Transverse colon (tissue), 4 donors: ENCODE data around the gene FLYWCH1. TPM values are rescaled to one million over a fixed set of nuclear protein-coding genes. Genes with fewer than 3 reads are reported as not detected.

Source experiments
- DNase-seq: peaks from one replicate; pipeline ENCODE4 v3.0.0-alpha.2; 2019
- H3K27ac ChIP-seq, 4 donors: fragments of 200-600 bp; sonication (generic); 2 replicates each; pipeline ENCODE4 v1.5.1; 2016 to 2018; ENCODE audit warnings: inconsistent platforms in 4 of 4
- H3K27me3 ChIP-seq: fragments of 200-600 bp; sonication (generic); 2 replicates; pipeline ENCODE4 v1.5.1; 2017; ENCODE audit warnings: inconsistent platforms
- H3K36me3 ChIP-seq, 4 donors: fragments of 200-600 bp; sonication (generic); 2 replicates each; pipeline ENCODE4 v1.5.1; 2017 to 2019; ENCODE audit warnings: inconsistent platforms in 4 of 4
- H3K4me1 ChIP-seq, 4 donors: fragments of 200-600 bp; sonication (generic); 2 replicates each; pipeline ENCODE4 v1.5.1; 2017 to 2020; ENCODE audit warnings: inconsistent platforms in 4 of 4
- H3K4me3 ChIP-seq, 4 donors: fragments of 200-600 bp; sonication (generic); 1 replicate in 1 of 4; 2 replicates in 3 of 4; pipeline versions ENCODE4 v1.5.1 to v1.6.1; 2017 to 2019; ENCODE audit warnings: inconsistent platforms in 4 of 4
- H3K9me3 ChIP-seq, 2 donors: fragments of 200-600 bp; sonication (generic); 2 replicates each; pipeline ENCODE4 v1.5.1; 2017 to 2019; ENCODE audit warnings: inconsistent platforms in 2 of 2
- CTCF ChIP-seq, 5 experiments: fragments of 200-600 bp in 3 of 5; fragments of 450-650 bp in 2 of 5; sonication (generic) in 3 of 5; IDR thresholded peaks; 1 replicate in 2 of 5; 2 replicates in 3 of 5; pipeline ENCODE4 v1.5.1; 2016 to 2017; ENCODE audit warnings: antibody characterized with exemption in 5 of 5, inconsistent platforms in 3 of 5, mild to moderate bottlenecking in 2 of 5, moderate library complexity in 1 of 5
- EP300 ChIP-seq: sonication (generic); formaldehyde crosslinking; IDR thresholded peaks from one replicate; pipeline ENCODE4 v1.6.1; 2017; ENCODE audit warnings: antibody characterized with exemption, low read depth
- POLR2A ChIP-seq: fragments of 450-650 bp; IDR thresholded peaks from one replicate; pipeline ENCODE4 v1.6.1; 2016; ENCODE audit warnings: antibody characterized with exemption, mild to moderate bottlenecking, moderate library complexity
- POLR2AphosphoS5 ChIP-seq, 3 donors: sonication (generic); formaldehyde crosslinking; IDR thresholded peaks; one replicate each; pipeline ENCODE4 v1.6.1; 2016; ENCODE audit warnings: antibody characterized with exemption in 3 of 3
- WGBS, 2 donors: methylation state at CpG; one replicate each; pipeline ENCODE4 v1.1.5; 2018; ENCODE audit warnings: low coverage in 1 of 2; 5-methylcytosine and 5-hydroxymethylcytosine counted together
- in situ Hi-C, 4 donors: fragments of 200-750 bp; cut with MboI; loops; one replicate each; pipeline versions ENCODE4 v1.15.0 to v1.15.1; 2017; ENCODE audit warnings: low sequenced_read_pairs in 3 of 4, low pct_ligation_motif_present in 1 of 4, low pct_unique_long_range_greater_than_20kb in 1 of 4
- intact Hi-C: fragments of 100-400 bp; cut with DNase I; formaldehyde crosslinking; loops from one replicate; pipeline ENCODE4 v1.15.1; 2023; ENCODE audit warnings: low total_unique reads
- total RNA-seq, 4 donors: library from RNA; depleted of rRNA; stranded (reverse); fragments of >200 nt; gene quantifications; one replicate each; pipeline ENCODE4 v1.1.0, GENCODE V29; 2016

The FLYWCH1 gene
- total RNA-seq, 4 donors from 2014 or later = 29.1 to 59.1 (median 34.6) TPM

- Histone ChIP-seq H3K4me3 (peak overlapping the region in 2 of 4 donors; percentile 20 to 35), H3K36me3 (no peaks in the 10 kb centered on the region), H3K27ac (no peak overlapping the region), H3K9me3 (no peaks in the 10 kb centered on the region), H3K27me3 (peaks cover 76% of the 10 kb centered on the region), H3K4me1 (peaks cover 36 to 66% (median 61%) of the 10 kb centered on the region in 4 donors)
- in situ Hi-C loops = no loop called here
- intact Hi-C loops = no loop called here
- TF ChIP-seq EP300 = no peak
- TF ChIP-seq POLR2AphosphoS5 (IDR thresholded peaks at IDR 0.05) = no peak
- no peak for TF ChIP-seq POLR2A
- no peak for TF ChIP-seq CTCF (IDR thresholded peaks at IDR 0.05)
- 57% methylated on average over 33 of the region's 39 CpGs; no CpG with 5 or more reads in 1 of the 2 donors for WGBS, 2 donors
- DNase-seq = peak; percentile 8
Measured at GRCh38 chr16:2966043-2966807, 54.5 kb downstream of the FLYWCH1 start.

- Histone ChIP-seq H3K4me1 (peaks cover 36 to 66% (median 61%) of the 10 kb centered on the region in 4 donors), H3K4me3 (peak overlapping the region in 2 of 4 donors; percentile 20 to 35), H3K36me3 (no peaks in the 10 kb centered on the region), H3K27ac (no peak overlapping the region), H3K9me3 (no peaks in the 10 kb centered on the region), H3K27me3 (peaks cover 70% of the 10 kb centered on the region)
- intact Hi-C loops = no loop called here
- DNase-seq = peak; percentile 37
- WGBS, 2 donors = 15% methylated on average over 15 of the region's 46 CpGs; no CpG with 5 or more reads in 1 of the 2 donors
- in situ Hi-C loops = no loop called here
- TF ChIP-seq POLR2AphosphoS5 (IDR thresholded peaks at IDR 0.05) = no peak
- no peak for TF ChIP-seq POLR2A
- TF ChIP-seq CTCF (IDR thresholded peaks at IDR 0.05) = no peak
- TF ChIP-seq EP300 = no peak
Measured at GRCh38 chr16:2966808-2967191, 55.1 kb downstream of the FLYWCH1 start.

- H3K4me1 ChIP-seq = peaks cover 36 to 66% (median 61%) of the 10 kb centered on the region in 4 donors
- peaks cover 66% of the 10 kb centered on the region for H3K27me3 ChIP-seq
- no peaks in the 10 kb centered on the region for H3K9me3 ChIP-seq
- no peaks in the 10 kb centered on the region for H3K36me3 ChIP-seq
- intact Hi-C loops = no loop called here
- in situ Hi-C loops = no loop called here
- H3K4me3 ChIP-seq = peak overlapping the region in 2 of 4 donors; percentile 20 to 35
- WGBS, 2 donors = 21% methylated on average over 24 of the region's 51 CpGs; no CpG with 5 or more reads in 1 of the 2 donors
- TF ChIP-seq POLR2AphosphoS5 (IDR thresholded peaks at IDR 0.05) (no peak), POLR2A (no peak), CTCF (IDR thresholded peaks at IDR 0.05) (no peak), EP300 (no peak)
- no peak for DNase-seq
- no peak overlapping the region for H3K27ac ChIP-seq
Measured at GRCh38 chr16:2967211-2967631, 55.5 kb downstream of the FLYWCH1 start.

- peaks cover 36 to 66% (median 61%) of the 10 kb centered on the region in 4 donors for H3K4me1 ChIP-seq
- H3K27ac ChIP-seq = no peak overlapping the region
- H3K9me3 ChIP-seq = no peaks in the 10 kb centered on the region
- H3K27me3 ChIP-seq = peaks cover 61% of the 10 kb centered on the region
- intact Hi-C loops = no loop called here
- DNase-seq = no peak
- TF ChIP-seq EP300 (no peak), CTCF (IDR thresholded peaks at IDR 0.05) (no peak), POLR2AphosphoS5 (IDR thresholded peaks at IDR 0.05) (no peak), POLR2A (no peak)
- in situ Hi-C loops = no loop called here
- peak overlapping the region in 1 of 4 donors; percentile 35 for H3K4me3 ChIP-seq
- 68% methylated on average over 32 of the region's 33 CpGs; no CpG with 5 or more reads in 1 of the 2 donors for WGBS, 2 donors
- no peaks in the 10 kb centered on the region for H3K36me3 ChIP-seq
Measured at GRCh38 chr16:2967721-2968161, 56.0 kb downstream of the FLYWCH1 start.
